Measurements from ENCODE around the gene SLIT3.
"Not testable (repeated sequence)": the region's sequence is repeated elsewhere in the genome, so short reads cannot be mapped to it uniquely, and the experiment has no call there.

SLIT3 gene

GRCh38 chr5:169132302-169132660 lies 168.7 kb downstream of the SLIT3 start:
- DNase-seq, result no peak

- DNase-seq, result no peak
Measured at GRCh38 chr5:169131616-169132301, 169.2 kb downstream of the SLIT3 start.

- DNase-seq, result no peak
Measured at GRCh38 chr5:169128679-169129078, 172.3 kb downstream of the SLIT3 start.

GRCh38 chr5:169127431-169127830 lies 173.5 kb downstream of the SLIT3 start:
- no peak for DNase-seq

GRCh38 chr5:169126481-169127021 lies 174.4 kb downstream of the SLIT3 start:
- no peak for DNase-seq

- DNase-seq, result no peak
Measured at GRCh38 chr5:169125571-169125970, 175.4 kb downstream of the SLIT3 start.

GRCh38 chr5:169122951-169123350 lies 178.0 kb downstream of the SLIT3 start:
- DNase-seq, result no peak

GRCh38 chr5:169121630-169122420 lies 179.1 kb downstream of the SLIT3 start:
- no peak for DNase-seq

- DNase-seq, result no peak
Measured at GRCh38 chr5:169119288-169120048, 181.5 kb downstream of the SLIT3 start.

GRCh38 chr5:169116961-169117461 lies 183.9 kb downstream of the SLIT3 start:
- DNase-seq, result no peak

GRCh38 chr5:169115461-169116124 lies 185.3 kb downstream of the SLIT3 start:
- DNase-seq, result no peak

GRCh38 chr5:169114466-169115065 lies 186.4 kb downstream of the SLIT3 start:
- no peak for DNase-seq

GRCh38 chr5:169112016-169112415 lies 188.9 kb downstream of the SLIT3 start:
- DNase-seq, result no peak

- no peak for DNase-seq
Measured at GRCh38 chr5:169106911-169107706, 193.8 kb downstream of the SLIT3 start.

- not testable (repeated sequence) for DNase-seq
Measured at GRCh38 chr5:169105582-169105981, 195.4 kb downstream of the SLIT3 start.

- DNase-seq, result no peak
Measured at GRCh38 chr5:169104937-169105494, 195.9 kb downstream of the SLIT3 start.

- no peak for DNase-seq
Measured at GRCh38 chr5:169103586-169104181, 197.3 kb downstream of the SLIT3 start.

GRCh38 chr5:169101966-169102365 lies 199.0 kb downstream of the SLIT3 start:
- DNase-seq, result no peak

GRCh38 chr5:169100735-169101075 lies 200.2 kb downstream of the SLIT3 start:
- no peak for DNase-seq

All from Kasumi-1 (cell line).